HepG2 (cell line): ENCODE data around the gene IQCH. TPM values are rescaled to one million over a fixed set of nuclear protein-coding genes. Genes with fewer than 3 reads are reported as not detected.

Experiments used
- ATAC-seq: fragments of 200-7000 bp; cut with Tn5 transposase; 3 replicates; pipeline ENCODE4 v1.9.1; 2020; ENCODE audit warnings: mild to moderate bottlenecking, moderate library complexity
- BruUV-seq: library from RNA; stranded (reverse); fragments of 400-500 nt; replicated peaks from 2 replicates; lab custom pipeline; 2021; lab: Mats Ljungman, UMichigan
- CTCF ChIA-PET: fragments of 300-600 bp; formaldehyde crosslinking; extraction: SDS; loops from one replicate; lab custom pipeline; 2021; ENCODE audit warnings: low total read pairs, inconsistent platforms, low intra/inter-chr PET ratio; lab: Yijun Ruan, JAX
- POLR2A ChIA-PET: fragments of 350-600 bp; sonication (Branson Sonifier 250); formaldehyde crosslinking; loops from one replicate; lab custom pipeline; 2020; ENCODE audit warnings: antibody characterized with exemption, inconsistent platforms; lab: Yijun Ruan, JAX
- DNase-seq: peaks from one replicate; pipeline ENCODE4 v3.0.0-alpha.2; 2015; ENCODE audit warnings: low spot score
- FAIRE-seq: peaks from 3 replicates; lab custom pipeline; 2011; peaks lifted over from hg19 to GRCh38; lab: Jason Lieb, UNC
- H2AFZ ChIP-seq: one replicate; pipeline ENCODE4 v1.6.1; 2011; ENCODE audit warnings: low read length, inconsistent platforms
- H3K27ac ChIP-seq: fragments of 300-600 bp; 3 replicates; pipeline ENCODE4 v1.8.0; 2011; ENCODE audit warnings: mixed run types, mild to moderate bottlenecking, mixed read lengths, low read length, inconsistent platforms; ENCODE audit not compliant: insufficient read depth; ENCODE audit errors: extremely low read length
- H3K27me3 ChIP-seq, 2 experiments: fragments of 200-600 bp in 1 of 2; 2 replicates in 1 of 2; 3 replicates in 1 of 2; pipeline versions ENCODE4 v1.6.0 to v1.8.0; 2011; ENCODE audit warnings: low read length in 2 of 2, mild to moderate bottlenecking in 2 of 2, moderate library complexity in 2 of 2, inconsistent platforms in 1 of 2; ENCODE audit not compliant: insufficient read depth in 2 of 2, control insufficient read depth in 1 of 2
- H3K36me3 ChIP-seq, 2 experiments: fragments of 200-600 bp in 1 of 2; replicated peaks in 1 of 2; 2 replicates in 1 of 2; 3 replicates in 1 of 2; pipeline versions ENCODE4 v1.5.1 to v1.8.0; 2011; ENCODE audit warnings: low read length in 2 of 2, inconsistent platforms in 1 of 2; ENCODE audit not compliant: insufficient read depth in 2 of 2, control insufficient read depth in 1 of 2
- H3K4me1 ChIP-seq: 2 replicates; pipeline ENCODE4 v1.5.1; 2012; ENCODE audit warnings: low read length, inconsistent platforms; ENCODE audit not compliant: insufficient read depth
- H3K4me2 ChIP-seq: 2 replicates; pipeline ENCODE4 v1.6.0; 2011; ENCODE audit warnings: low read depth, low read length, inconsistent platforms
- H3K4me3 ChIP-seq, 3 experiments: fragments of 200-600 bp in 1 of 3; sonication (generic), shearing (Covaris generic) in 1 of 3; replicated peaks in 1 of 3; 2 replicates each; pipeline ENCODE4 v1.5.1; 2011 to 2016; ENCODE audit warnings: low read length in 3 of 3, inconsistent platforms in 2 of 3, low read depth in 2 of 3, mild to moderate bottlenecking in 2 of 3, control low read depth in 1 of 3, mixed read lengths in 1 of 3; ENCODE audit not compliant: insufficient read depth in 1 of 3
- H3K79me2 ChIP-seq: one replicate; pipeline ENCODE4 v1.6.1; 2011; ENCODE audit warnings: low read length, inconsistent platforms; ENCODE audit not compliant: insufficient read depth
- H3K9ac ChIP-seq: 2 replicates; pipeline ENCODE4 v1.6.0; 2011; ENCODE audit warnings: mild to moderate bottlenecking, low read depth, low read length, inconsistent platforms; ENCODE audit not compliant: insufficient read depth
- H3K9me3 ChIP-seq: 2 replicates; pipeline ENCODE4 v1.5.1; 2012; ENCODE audit warnings: mild to moderate bottlenecking, low read length
- H4K20me1 ChIP-seq: 2 replicates; pipeline ENCODE4 v1.6.0; 2011; ENCODE audit warnings: inconsistent platforms, mild to moderate bottlenecking, low read length, moderate library complexity; ENCODE audit not compliant: insufficient read depth
- CC2D1A ChIP-seq: sonication (generic); formaldehyde crosslinking; IDR thresholded peaks from 2 replicates; pipeline ENCODE4 v1.8.1; 2023; ENCODE audit warnings: mild to moderate bottlenecking, missing genetic modification reagents
- KLF16 ChIP-seq, 2 experiments: sonication (generic) in 1 of 2; formaldehyde crosslinking in 1 of 2; IDR thresholded peaks; 2 replicates each; pipeline versions ENCODE4 v1.6.1 to v1.8.0; 2016 to 2023; ENCODE audit warnings: missing genetic modification reagents in 2 of 2, missing compliant biosample characterization in 1 of 2
- POLR2AphosphoS5 ChIP-seq: IDR thresholded peaks from 2 replicates; pipeline ENCODE4 v1.6.1; 2012; ENCODE audit warnings: low read depth, low read length
- RFXANK ChIP-seq: IDR thresholded peaks from 2 replicates; pipeline ENCODE4 v1.6.1; 2016
- RXRA ChIP-seq: sonication (generic); formaldehyde crosslinking; IDR thresholded peaks from 2 replicates; pipeline ENCODE4 v1.5.1; 2020; ENCODE audit warnings: missing genetic modification reagents
- SALL1 ChIP-seq: sonication (generic); formaldehyde crosslinking; IDR thresholded peaks from 2 replicates; pipeline ENCODE4 v1.8.0; 2022; ENCODE audit warnings: mild to moderate bottlenecking, missing genetic modification reagents
- SPEN ChIP-seq: sonication (generic); formaldehyde crosslinking; IDR thresholded peaks from 2 replicates; pipeline ENCODE4 v1.5.1; 2020; ENCODE audit warnings: low read depth, mild to moderate bottlenecking, missing genetic modification reagents
- TCF12 ChIP-seq, 2 experiments: fragments of 450-650 bp in 1 of 2; sonication (generic) in 1 of 2; formaldehyde crosslinking in 1 of 2; IDR thresholded peaks; 2 replicates each; pipeline versions ENCODE4 v1.6.1 to v1.8.0; 2017 to 2022; ENCODE audit warnings: antibody characterized with exemption in 1 of 2, mild to moderate bottlenecking in 1 of 2, missing genetic modification reagents in 1 of 2, moderate library complexity in 1 of 2
- TOE1 ChIP-seq: sonication (generic); formaldehyde crosslinking; IDR thresholded peaks from 2 replicates; pipeline ENCODE4 v1.4.0; 2020; ENCODE audit warnings: mild to moderate bottlenecking, missing genetic modification reagents
- ZFX ChIP-seq: sonication (generic); formaldehyde crosslinking; IDR thresholded peaks from 2 replicates; pipeline ENCODE4 v1.4.0; 2020; ENCODE audit warnings: mild to moderate bottlenecking, low read depth, missing genetic modification reagents, moderate library complexity
- ZNF460 ChIP-seq: sonication (generic); formaldehyde crosslinking; IDR thresholded peaks from 2 replicates; pipeline ENCODE4 v1.5.1; 2020; ENCODE audit warnings: missing genetic modification reagents, mild to moderate bottlenecking, borderline replicate concordance
- ZNF619 ChIP-seq: sonication (generic); formaldehyde crosslinking; IDR thresholded peaks from 2 replicates; pipeline ENCODE4 v1.4.0; 2020; ENCODE audit warnings: mild to moderate bottlenecking, missing genetic modification reagents
- ZNF7 ChIP-seq: IDR thresholded peaks from 2 replicates; pipeline ENCODE4 v1.6.1; 2016; ENCODE audit warnings: missing biosample characterization, missing genetic modification reagents
- ZNF780A ChIP-seq: sonication (generic); formaldehyde crosslinking; IDR thresholded peaks from 2 replicates; pipeline ENCODE4 v1.8.0; 2022; ENCODE audit warnings: mild to moderate bottlenecking, missing genetic modification reagents, moderate library complexity
- ZSCAN21 ChIP-seq: sonication (generic); formaldehyde crosslinking; IDR thresholded peaks from 2 replicates; pipeline ENCODE4 v1.8.0; 2022; ENCODE audit warnings: mild to moderate bottlenecking, missing genetic modification reagents, moderate library complexity, borderline replicate concordance
- WGBS: methylation state at CpG from one replicate; pipeline ENCODE4 v1.1.6; 2017; ENCODE audit warnings: low lambda C conversion rate; 5-methylcytosine and 5-hydroxymethylcytosine counted together
- in situ Hi-C: cut with HindIII; loops from 2 replicates; pipeline ENCODE4 v1.10.0; 2017; ENCODE audit warnings: low pct_unique_long_range_greater_than_20kb; ENCODE audit not compliant: extremely low pct_ligation_motif_present
- intact Hi-C: fragments of 100-400 bp; cut with micrococcal nuclease; formaldehyde crosslinking; loops from one replicate; pipeline ENCODE4 v1.10.0; 2022; ENCODE audit not compliant: unreplicated experiment
- polyA plus RNA-seq, 8 experiments: library from polyadenylated mRNA; depleted of rRNA in 3 of 8; stranded (reverse) in 7 of 8; unstranded in 1 of 8; fragments of >200 nt; fragmentation: Illumina TruSeq in 4 of 8; extraction: Trizol in 4 of 8; gene quantifications; 2 replicates each; pipeline versions ENCODE4 v1.2.1 to v1.2.3, GENCODE V29; 2011 to 2016; ENCODE audit warnings: low read depth in 4 of 8, missing spikeins in 1 of 8, mixed read lengths in 1 of 8; ENCODE audit not compliant: insufficient read depth in 1 of 8
- total RNA-seq, 5 experiments: library from RNA; depleted of rRNA; stranded (reverse); fragments of >200 nt; fragmentation: Illumina TruSeq; extraction: Trizol; gene quantifications; 2 replicates each; pipeline ENCODE4 v1.2.3, GENCODE V29; 2016; ENCODE audit warnings: low read depth in 1 of 5
- TF ChIP-seq, protein P1 (sequence below): sonication (generic); formaldehyde crosslinking; IDR thresholded peaks from 2 replicates; pipeline ENCODE4 v1.4.0; 2020; ENCODE audit warnings: missing genetic modification reagents
- TF ChIP-seq, protein P2 (sequence below): sonication (generic); formaldehyde crosslinking; conservative IDR thresholded peaks from 2 replicates; pipeline ENCODE4 v1.4.0; 2020; ENCODE audit warnings: missing genetic modification reagents
- TF ChIP-seq, protein P3 (sequence below): sonication (generic); formaldehyde crosslinking; IDR thresholded peaks from 2 replicates; pipeline ENCODE4 v1.5.0; 2020; ENCODE audit warnings: missing genetic modification reagents

The IQCH gene
- total and polyA plus RNA-seq, 2 of the 13 experiments (the other 11 are each of a cell fraction or from before 2014, with no cell fraction given) = 0.16 to 0.55 TPM

DNA sequence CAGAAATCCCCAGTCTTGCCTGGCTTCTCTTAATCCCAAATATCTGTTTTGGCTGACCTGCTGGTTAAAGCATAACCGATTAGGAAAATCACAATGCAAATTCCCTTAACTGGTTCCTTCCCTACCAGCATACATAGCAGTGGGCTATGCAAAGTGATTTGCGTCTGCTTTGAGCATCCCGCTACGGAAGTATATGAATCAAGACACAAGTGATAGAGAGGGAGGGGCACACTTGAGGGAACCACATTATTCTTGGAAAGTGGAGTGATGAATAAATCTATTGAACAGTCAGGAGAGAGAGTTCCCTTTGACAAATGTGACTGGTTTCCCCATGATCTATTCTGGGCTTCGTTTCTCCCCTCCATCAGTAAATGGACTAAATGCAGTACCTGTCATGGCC, 146.8 kb downstream of the IQCH start (continued):
- TF ChIP-seq, protein P1, sequence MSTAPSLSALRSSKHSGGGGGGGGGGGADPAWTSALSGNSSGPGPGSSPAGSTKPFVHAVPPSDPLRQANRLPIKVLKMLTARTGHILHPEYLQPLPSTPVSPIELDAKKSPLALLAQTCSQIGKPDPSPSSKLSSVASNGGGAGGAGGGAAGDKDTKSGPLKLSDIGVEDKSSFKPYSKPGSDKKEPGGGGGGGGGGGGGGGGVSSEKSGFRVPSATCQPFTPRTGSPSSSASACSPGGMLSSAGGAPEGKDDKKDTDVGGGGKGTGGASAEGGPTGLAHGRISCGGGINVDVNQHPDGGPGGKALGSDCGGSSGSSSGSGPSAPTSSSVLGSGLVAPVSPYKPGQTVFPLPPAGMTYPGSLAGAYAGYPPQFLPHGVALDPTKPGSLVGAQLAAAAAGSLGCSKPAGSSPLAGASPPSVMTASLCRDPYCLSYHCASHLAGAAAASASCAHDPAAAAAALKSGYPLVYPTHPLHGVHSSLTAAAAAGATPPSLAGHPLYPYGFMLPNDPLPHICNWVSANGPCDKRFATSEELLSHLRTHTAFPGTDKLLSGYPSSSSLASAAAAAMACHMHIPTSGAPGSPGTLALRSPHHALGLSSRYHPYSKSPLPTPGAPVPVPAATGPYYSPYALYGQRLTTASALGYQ = no peak
- TF ChIP-seq ZNF7 (CRISPR knock-in tag) = no peak
- TF ChIP-seq, protein P2, sequence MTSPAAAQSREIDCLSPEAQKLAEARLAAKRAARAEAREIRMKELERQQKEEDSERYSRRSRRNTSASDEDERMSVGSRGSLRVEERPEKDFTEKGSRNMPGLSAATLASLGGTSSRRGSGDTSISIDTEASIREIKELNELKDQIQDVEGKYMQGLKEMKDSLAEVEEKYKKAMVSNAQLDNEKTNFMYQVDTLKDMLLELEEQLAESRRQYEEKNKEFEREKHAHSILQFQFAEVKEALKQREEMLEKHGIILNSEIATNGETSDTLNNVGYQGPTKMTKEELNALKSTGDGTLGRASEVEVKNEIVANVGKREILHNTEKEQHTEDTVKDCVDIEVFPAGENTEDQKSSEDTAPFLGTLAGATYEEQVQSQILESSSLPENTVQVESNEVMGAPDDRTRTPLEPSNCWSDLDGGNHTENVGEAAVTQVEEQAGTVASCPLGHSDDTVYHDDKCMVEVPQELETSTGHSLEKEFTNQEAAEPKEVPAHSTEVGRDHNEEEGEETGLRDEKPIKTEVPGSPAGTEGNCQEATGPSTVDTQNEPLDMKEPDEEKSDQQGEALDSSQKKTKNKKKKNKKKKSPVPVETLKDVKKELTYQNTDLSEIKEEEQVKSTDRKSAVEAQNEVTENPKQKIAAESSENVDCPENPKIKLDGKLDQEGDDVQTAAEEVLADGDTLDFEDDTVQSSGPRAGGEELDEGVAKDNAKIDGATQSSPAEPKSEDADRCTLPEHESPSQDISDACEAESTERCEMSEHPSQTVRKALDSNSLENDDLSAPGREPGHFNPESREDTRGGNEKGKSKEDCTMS = no peak
- TF ChIP-seq ZNF460 (CRISPR knock-in tag) = no peak
- TF ChIP-seq ZSCAN21 (CRISPR knock-in tag) = no peak
- TF ChIP-seq RXRA = no peak
- TF ChIP-seq TCF12 (IDR thresholded peaks at IDR 0.05) = no peak
- TF ChIP-seq TCF12 (CRISPR knock-in tag; IDR thresholded peaks at IDR 0.05) = no peak
- TF ChIP-seq, all 625 proteins: peak for 0

DNA sequence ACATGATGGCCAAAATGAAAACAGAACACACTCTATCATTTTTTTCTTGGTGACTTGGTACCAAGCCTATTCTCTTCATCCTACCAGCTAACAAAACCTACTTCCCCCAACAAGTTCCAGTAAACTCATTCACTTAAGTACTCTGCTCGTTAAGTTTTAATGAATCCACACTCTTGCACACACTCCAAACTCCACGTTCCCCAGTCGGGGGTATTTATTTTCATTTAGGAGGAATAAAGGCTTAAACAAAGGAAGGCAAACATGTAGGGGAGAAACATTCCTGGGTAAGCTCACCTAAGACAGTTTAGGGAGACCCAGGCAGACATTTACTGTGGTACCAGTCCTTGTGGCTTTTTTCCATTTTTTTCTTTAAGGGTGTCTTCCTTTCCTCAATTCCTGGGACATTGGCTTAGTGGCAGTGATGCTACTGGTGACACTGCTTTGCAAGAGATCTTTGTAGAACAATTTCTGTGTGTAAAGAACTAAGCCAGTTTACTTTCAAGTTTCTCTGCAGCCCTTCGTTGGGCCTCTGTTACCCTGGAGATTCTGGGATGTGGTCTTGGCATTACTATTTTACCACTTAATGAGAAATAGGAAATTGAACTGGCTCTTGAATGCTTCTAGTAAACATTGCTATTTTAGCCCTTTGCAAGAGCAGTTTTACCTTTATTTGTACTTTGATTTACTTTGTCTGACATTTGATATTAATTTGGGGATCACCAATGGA, 149.0 kb downstream of the IQCH start:
- intact Hi-C loops = no loop called here
- H3K27me3 ChIP-seq = no peaks in the 10 kb centered on the region
- 4% methylated on average over 4 of the region's 4 CpGs for WGBS
- FAIRE-seq (no peak), ATAC-seq (no peak), DNase-seq (no peak)
- no peaks in the 10 kb centered on the region for H3K36me3 ChIP-seq
- H3K4me3 ChIP-seq = no peak overlapping the region
- no peaks in the 10 kb centered on the region for H3K9me3 ChIP-seq
- no peak overlapping the region for H2AFZ ChIP-seq
- ChIA-PET POLR2A (no interaction called here), CTCF (no interaction called here)
- H4K20me1 ChIP-seq = no peaks in the 10 kb centered on the region
- no peaks in the 10 kb centered on the region for H3K79me2 ChIP-seq
- in situ Hi-C loops = no loop called here
- no TSS peak for BruUV-seq
- H3K4me1 ChIP-seq = no peaks in the 10 kb centered on the region
- no peak overlapping the region for H3K4me2 ChIP-seq
- H3K27ac ChIP-seq = no peak overlapping the region
- H3K9ac ChIP-seq = no peak overlapping the region
- TF ChIP-seq, protein P3, sequence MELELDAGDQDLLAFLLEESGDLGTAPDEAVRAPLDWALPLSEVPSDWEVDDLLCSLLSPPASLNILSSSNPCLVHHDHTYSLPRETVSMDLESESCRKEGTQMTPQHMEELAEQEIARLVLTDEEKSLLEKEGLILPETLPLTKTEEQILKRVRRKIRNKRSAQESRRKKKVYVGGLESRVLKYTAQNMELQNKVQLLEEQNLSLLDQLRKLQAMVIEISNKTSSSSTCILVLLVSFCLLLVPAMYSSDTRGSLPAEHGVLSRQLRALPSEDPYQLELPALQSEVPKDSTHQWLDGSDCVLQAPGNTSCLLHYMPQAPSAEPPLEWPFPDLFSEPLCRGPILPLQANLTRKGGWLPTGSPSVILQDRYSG (CRISPR knock-in tag) = no peak
- no peak for TF ChIP-seq ZNF619 (CRISPR knock-in tag)
- no peak for TF ChIP-seq SALL1
- no peak for TF ChIP-seq POLR2AphosphoS5
- TF ChIP-seq SPEN (CRISPR knock-in tag) = no peak
- TF ChIP-seq CC2D1A = no peak
- TF ChIP-seq KLF16 (CRISPR knock-in tag; IDR thresholded peaks at IDR 0.05) = no peak
- no peak for TF ChIP-seq ZFX (CRISPR knock-in tag)
- no peak for TF ChIP-seq TOE1 (CRISPR knock-in tag)
- TF ChIP-seq ZNF780A (CRISPR knock-in tag) = no peak
- no peak for TF ChIP-seq RFXANK (CRISPR knock-in tag)
